ENCODE measurements around the gene IL1RAPL2.
"Not testable (repeated sequence)": the region's sequence is repeated elsewhere in the genome, so short reads cannot be mapped to it uniquely, and the experiment has no call there.

The IL1RAPL2 gene

DNA sequence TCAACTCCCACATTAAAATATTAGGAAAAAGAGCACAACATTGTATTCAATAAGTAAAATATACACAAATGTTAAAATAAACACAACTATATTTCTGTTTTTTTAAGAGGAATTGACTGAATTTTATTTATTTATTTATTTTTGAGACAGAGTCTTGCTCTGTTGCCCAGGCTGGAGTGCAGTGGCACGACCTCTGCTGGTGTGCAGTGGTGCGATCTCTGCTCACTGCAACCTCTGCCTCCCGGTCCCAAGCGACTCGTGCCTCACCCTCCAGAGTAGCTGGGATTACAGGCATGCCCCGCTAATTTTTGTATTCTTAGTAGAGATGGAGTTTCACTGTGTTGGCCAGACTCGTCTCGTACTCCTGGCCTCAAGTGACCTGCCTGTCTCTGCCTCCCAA lies 623.1 kb downstream of the IL1RAPL2 start:
- no peak for DNase-seq

DNA sequence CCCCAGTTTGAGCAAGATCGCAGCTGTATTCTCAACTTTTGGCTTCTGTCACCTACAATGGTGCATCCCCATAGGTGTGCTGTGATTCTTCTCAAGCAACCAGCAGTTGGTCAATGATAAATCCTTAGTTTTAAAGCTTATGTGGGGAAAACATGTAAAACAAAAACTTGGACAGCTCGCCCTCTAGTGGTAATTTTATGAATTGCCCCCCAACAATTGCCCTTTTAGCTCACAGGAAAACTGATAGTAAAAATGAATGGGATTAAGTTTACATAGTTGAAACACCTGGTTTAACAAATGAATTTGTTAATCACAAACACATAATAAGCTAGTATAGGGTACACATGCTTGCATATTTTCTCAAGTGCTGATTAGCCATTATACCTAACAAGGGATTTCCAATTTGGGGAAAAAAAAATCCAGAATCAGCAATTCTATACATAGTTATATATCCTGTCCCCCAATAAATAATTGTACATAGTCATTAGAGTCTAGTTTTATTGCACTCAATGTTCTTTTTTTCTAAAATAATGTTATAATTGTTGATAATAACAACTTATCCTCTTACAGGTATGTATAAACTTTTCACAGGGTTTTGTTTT lies 624.4 kb downstream of the IL1RAPL2 start:
- DNase-seq: no peak

DNA sequence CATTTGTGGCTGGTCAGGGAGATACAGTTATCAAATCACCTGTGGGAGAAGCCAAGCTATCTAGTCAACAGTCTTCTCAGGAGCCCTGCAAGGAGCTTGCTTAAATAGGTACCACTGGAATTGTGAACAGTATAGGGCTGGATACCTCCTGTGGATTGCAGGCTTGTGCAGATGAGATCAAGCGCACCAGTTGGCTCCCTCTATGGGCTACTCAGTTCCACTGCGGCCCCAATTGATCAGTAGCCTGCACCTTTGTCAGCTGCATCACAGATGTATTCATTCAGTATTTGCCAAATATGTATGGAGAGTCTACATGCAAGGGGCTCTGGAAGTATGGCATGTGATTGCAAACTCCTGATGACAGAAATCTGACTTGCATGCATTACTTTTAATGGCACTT lies 625.9 kb downstream of the IL1RAPL2 start:
- no peak for DNase-seq

DNA sequence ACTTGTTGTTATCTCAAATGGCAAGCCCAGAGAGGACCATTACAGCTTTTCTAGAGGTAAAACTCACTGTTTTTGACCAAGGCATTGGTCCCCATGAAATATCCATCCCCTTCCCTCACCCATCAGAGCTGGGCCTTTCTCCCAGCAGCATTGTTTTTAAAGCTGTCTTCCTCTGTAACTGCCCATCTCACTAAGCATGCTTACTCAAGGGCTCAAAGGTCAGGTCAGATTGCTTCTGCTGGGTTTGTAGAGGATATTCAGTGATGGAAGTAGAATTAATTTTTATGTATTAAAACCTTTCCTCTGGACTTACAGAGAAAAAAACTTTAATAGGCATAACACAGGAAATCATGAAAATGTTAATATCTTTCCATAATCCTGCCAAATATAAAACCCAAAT lies 643.4 kb downstream of the IL1RAPL2 start:
- DNase-seq: no peak

DNA sequence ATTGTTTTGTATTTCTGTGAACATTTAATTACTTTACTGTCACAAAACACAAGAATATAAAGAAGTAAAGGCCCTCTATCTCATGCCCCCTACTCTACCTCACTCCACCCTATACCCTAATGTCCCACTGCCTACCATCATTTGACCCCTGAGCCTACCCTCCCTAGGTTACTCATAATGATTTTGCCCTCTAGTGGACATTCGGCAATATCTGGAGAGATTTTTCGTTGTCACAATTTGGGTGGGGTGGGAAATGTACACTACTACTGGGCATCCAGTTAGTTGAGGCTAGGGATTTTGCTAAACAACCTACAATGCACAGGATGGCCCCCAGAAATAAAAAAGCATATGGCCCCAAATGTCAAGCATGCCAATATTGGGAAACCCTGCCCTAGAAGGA lies 644.3 kb downstream of the IL1RAPL2 start:
- no peak for DNase-seq

DNA sequence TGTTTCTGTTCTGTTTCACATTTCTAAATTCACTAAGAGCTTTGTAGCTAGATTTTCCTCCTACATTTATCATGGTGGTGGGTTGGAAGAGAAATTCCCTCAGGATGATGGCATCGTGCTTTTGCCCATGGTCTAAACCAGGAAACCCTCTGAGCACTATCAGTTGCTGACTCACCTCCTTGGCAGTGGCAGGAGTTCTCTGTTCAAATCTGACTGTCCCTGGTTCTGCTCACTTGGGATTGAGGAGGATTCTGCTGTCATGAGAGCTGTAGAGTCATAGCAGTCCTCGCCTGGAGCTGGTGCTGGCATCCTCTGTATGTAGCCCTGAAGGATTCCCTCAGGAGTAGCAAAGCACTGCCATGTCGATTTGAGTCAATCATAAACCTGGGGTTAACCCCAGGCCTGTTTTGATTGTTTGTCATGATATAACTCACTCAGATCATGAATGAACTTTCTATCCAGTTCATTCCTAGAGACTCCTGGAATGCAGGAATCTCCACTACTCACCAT lies 645.1 kb downstream of the IL1RAPL2 start:
- no peak for DNase-seq

DNA sequence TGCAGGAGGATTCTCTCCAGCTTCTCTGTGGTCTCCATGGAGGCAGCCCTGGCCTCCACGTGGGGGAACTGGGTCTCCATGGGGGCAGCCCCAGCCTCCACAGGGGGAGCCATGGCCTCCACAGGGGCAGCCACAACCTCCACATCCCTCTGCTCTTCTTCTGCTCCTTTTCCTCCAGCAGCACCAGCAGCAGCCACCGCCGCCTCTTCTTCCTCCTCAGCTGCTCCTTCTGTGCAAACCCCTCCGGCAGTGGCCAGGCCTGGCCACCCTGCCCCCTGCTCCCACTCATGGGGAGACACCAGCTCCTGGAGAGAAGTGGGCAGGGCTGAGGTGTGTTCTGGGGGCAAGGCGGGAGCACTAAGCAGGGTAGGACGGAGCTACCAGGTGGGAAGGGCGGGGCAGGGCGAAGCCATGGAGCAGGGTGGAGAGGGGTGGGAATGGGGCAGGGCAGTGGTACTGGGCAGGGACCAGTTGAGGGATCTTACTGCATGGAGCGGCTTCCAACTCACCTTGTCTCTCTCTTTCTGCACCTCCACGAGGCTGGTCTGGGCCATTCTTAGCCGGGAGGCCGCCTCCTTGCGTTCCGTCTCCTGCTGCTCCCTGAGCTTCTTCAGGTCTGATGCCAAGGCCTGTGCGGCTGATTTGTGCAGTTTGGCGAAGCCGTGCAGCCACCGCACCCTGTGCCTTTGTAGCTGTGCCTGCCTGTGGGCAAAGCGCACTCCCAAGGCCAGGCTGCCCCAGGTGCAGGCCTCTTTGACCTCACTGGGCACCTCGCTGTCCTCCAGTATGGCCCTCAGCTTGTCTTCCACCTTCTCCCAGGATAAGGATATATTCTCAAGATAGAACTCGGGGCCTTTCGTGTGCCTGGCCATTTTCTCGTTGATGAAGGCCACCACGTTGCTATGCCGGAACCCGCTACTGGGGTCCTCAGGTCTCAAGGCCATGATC lies 653.7 kb downstream of the IL1RAPL2 start:
- DNase-seq: no peak

DNA sequence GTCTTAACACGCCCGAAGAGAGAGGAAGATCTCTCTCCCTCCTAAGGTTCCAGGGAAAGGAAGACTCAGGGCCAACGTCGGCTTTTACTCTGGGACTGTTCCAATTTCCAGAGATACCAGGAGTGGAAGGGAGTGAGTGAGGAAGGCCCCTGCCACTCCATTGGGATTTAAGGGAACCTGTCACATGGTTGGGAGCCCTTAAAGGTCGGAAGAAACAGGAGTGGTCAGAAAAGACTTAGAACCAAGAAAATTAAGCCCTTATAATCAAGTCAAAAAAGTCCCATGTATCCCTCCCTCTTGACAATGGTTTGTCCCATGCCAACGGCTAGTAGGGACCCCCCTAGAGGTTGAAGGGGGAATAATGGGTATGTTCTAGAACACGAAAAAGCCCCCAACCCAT lies 654.6 kb downstream of the IL1RAPL2 start, which contains the start of gene TEX13A:
TEX13A (minus strand) TSS at position 59 of the 400 bp plus-strand sequence. CDS start 297 bp downstream, outside the sequence.
- no peak for DNase-seq

DNA sequence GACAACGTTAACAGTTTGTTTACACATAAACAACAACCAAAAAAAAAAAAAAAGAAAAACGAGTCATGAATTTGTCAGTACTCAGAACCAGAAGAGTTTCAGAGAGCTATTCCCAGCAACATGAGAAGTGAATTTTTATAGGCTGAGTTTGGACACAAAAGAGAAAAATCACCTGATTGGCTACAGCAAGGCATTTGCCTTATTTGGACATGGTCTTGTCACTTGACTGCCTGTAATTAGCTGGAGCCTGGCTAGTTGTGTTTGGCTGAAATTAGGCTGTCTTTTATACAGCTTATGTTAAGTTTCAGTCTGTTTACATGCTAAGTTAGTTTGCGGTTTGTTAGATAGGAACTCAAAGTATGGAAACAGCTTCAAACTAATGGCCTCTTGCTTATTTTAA lies 655.4 kb downstream of the IL1RAPL2 start:
- no peak for DNase-seq

DNA sequence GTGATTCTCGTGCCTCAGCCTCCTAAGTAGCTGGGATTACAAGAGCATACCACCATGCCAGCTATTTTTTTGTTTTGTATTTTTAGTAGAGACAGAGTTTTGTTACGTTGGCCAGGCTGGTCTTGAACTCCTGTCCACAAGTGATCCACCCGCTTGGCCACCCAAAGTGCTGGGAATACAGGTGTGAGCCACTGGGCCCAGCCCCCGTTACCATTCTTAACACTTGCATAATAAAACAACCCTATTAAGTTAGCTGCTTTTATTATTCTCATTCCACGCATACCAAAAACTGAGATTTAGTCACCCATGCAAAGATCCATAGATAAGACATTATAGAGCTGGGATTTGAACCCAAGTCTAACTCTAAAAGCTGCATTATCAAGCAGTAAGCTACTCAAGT lies 660.5 kb downstream of the IL1RAPL2 start:
- DNase-seq: no peak

DNA sequence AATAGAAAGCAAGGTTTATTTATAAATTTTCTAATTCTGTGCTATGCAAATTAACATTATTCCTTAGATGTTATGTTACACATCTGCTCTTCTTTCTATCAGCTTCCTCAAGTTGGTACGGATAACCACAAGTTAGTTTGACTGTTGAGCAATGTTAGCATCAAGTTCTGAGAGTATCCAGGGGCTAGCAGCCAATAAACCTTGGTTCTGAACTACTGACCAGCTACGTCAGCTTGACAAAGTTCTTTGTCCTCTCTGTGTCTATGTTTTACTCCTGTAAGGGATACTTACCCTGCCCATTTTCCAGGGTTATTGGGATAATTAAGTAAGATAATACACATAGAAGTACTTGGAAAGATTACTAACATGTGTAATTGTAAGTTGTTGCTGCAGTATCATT lies 662.6 kb downstream of the IL1RAPL2 start:
- DNase-seq: no peak

DNA sequence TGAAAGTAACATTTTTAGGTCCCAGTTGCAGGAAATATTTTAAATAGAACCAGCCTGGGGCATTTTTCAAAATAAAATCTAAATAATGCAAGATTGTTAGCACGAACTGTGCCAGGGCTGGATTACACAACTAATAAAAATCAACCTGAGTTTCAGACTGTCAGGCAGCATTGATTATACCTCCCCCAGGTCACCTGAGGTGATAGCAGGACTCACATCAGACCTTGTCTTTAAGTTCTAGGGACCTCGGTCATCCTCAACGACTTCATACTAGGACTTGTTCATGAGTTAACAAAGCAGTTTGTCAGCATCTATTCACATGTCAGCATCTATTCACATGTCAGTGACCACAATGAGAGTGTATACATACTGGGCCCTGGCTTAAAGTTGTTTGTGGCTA lies 663.1 kb downstream of the IL1RAPL2 start:
- DNase-seq: no peak

DNA sequence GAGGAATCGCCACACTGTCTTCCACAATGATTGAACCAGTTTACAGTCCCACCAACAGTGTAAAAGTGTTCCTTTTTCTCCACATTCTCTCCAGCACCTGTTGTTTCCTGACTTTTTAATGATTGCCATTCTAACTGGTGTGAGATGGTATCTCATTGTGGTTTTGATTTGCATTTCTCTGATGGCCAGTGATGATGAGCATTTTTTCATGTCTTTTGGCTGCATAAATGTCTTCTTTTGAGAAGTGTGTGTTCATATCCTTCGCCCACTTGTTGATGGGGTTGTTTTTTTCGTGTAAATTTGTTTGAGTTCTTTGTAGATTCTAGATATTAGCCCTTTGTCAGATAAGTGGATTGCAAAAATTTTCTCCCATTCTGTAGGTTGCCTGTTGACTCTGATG lies 671.4 kb downstream of the IL1RAPL2 start:
- DNase-seq: not testable (repeated sequence)

DNA sequence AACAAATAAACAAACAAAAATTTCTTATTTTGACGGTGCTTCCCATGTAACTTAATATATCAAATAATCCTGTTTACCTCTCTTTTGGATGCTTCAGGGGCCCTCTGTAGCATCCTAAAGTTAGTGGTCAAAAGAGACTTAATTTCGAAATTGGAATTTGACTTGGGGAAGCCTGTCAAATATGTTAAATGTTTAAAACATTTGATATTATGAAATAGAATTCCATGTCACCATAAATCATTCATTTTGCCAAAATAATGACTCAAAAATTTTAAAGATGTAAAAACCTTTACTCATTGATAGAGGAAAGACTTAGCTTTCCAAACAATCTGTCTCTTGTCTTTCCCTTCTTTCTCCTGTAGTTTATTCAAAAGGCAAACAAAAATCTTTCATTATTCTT lies 675.1 kb downstream of the IL1RAPL2 start:
- DNase-seq: no peak

DNA sequence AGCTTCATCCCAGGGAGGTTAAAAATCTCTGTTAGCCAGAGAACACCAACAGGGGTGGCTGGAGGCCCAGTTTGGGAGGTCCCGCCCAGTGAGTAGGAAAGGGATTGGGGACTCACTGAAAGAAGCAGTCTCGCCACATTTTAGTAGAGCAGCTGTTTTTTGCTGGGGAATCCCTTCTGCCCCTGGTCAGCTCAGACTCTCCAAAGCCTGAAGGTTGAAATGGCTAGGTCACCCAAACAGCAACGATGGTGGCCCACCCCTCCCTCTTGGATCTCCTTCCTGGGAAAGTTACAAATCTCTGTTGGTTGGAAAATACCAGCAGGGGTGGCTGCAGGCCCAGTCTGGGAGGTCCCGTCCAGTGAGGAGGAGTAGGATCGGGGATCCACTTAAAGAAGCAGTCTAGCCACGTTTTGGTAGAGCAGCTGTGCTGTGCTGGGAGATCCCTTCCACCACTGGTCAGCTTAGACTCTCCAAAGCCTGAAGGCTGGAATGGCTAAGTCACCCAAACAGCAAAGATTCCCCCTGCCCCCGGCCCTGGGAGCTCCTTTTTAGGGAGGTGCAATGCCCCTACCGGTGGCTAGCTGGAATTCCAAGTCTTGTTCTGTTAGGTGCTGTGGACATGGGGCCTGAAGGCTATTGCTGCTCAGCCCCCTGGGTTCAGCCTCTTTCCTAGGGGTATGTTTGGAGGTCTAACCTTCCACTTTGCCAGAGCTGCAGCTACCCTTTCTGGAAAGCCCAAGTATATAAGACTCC lies 694.5 kb downstream of the IL1RAPL2 start:
- DNase-seq: peak; percentile 22

DNA sequence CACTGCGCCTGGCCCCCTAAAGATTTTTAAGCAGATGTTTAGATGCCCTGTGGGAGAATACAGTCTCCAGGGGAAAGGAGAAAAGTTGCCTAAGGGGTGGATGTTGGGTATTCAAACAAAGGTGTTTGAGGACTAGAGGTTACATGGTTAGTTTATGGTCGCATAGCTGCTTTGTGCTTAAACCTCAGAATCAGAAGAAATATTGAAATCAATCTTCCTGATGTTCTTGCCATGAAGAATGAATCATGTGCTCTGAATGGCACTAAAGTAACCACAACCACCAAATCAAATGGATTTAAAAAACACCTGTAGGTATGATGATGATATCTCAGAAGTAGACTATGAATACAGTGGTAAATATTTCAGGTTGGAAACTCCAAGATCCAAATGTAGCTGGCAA lies 697.2 kb downstream of the IL1RAPL2 start:
- DNase-seq: no peak

DNA sequence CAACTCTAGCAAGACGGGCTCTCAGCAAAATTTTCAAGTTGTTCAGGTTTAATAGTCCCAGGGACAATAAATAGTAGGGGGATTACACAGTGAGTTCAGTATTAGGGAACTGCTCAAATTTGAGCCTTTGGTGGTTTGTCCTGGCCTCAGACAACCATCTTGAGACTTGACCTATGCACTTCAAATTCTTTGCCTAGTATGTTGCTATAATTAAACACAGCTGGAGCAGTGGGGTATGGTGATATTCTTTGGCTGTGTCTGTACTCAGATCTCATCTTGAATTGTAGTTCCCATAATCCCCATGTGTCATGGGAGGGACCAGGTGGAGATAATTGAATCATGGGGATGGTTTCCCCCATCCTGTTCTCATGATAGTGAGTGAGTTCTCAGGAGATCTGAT lies 697.8 kb downstream of the IL1RAPL2 start:
- DNase-seq: no peak

DNA sequence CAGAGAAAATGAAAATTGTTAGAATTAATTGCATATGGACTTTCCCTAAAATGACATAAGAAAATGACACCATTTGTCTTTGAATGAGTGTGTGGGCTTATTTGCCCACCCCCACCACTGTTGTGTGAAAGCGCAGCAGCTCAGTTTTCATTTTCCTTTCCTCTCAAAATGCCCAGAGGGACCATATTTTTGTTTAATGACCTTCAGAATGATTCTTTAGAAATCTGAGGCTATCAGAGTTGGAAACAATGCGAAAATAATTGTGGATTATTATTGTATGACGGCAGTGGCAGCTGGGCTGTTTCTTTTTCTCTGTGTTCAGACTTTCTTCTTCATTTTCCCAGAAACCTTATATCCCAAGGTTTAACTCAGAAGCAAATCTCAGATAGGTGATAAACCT lies 699.1 kb downstream of the IL1RAPL2 start:
- DNase-seq: peak; percentile 26

DNA sequence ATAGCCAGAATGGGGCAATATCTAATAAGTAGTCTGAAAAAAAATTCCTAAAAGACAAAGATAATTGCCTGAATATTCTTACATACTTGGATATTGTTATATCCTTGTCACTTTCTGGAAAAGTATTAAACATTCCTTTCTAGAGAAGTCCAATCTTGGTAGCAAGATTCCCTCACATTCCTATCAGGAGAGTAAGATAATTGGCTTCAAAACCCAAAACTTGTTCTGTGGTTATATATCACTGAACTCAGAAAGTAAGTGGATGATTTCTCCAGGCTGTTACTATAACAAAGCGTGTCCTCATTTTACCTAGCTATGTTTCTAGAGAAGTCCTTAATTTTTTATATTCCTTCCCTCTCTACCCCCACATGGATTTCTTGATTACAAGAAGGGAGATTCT lies 700.5 kb downstream of the IL1RAPL2 start:
- no peak for DNase-seq

DNA sequence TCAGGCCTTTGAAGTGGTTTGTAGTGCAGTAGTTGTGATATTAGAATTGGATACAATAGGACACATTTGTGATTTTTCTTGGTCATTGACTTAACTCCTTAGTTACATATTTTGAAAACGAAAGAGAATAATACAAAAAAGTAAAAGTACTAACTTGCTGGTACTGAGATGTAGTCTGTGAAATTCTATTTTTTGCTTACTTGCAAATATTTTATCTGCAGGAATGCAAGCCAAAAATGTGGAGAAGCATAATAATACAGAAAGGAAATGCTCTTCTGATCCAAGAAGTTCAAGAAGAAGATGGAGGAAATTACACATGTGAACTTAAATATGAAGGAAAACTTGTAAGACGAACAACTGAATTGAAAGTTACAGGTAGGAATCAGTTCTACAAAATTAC lies 701.2 kb downstream of the IL1RAPL2 start:
- DNase-seq: no peak

DNA sequence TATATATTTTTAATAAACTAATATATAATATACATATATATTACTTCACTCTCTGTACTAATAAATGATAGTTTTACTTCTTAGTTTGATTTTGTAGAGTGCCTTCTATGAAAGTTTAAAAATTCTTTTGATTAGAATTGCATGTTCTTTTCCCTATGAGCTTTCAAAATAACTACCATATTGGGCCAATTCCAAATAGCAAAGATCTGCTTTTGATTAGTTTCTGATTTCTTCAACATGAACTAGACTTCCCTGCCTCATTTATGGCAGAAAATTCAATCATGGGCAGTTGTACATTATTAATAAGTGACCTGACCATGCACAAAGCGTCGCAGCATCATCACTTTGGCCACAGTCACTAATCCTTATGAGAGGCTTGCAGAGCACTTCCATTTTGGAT lies 703.4 kb downstream of the IL1RAPL2 start:
- DNase-seq: no peak

DNA sequence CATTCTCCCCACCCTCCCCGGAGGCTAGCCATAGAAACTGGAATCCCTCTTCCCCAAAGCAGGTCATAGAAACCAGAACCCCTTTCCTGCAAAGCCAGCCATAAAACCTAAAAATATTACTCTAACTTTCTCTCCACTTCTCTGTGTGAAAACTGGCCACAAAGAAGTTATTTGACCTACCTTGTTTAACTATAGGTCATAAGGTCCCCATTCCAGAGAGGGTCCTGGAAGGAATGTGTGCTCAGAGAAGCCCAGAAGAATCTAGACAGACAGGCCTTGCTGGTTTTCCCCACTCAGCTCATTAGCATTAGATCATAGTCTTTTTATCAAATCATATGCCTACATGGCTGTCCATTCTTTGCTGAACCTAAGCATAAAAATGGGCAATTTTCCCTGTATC lies 707.3 kb downstream of the IL1RAPL2 start:
- DNase-seq: no peak

DNA sequence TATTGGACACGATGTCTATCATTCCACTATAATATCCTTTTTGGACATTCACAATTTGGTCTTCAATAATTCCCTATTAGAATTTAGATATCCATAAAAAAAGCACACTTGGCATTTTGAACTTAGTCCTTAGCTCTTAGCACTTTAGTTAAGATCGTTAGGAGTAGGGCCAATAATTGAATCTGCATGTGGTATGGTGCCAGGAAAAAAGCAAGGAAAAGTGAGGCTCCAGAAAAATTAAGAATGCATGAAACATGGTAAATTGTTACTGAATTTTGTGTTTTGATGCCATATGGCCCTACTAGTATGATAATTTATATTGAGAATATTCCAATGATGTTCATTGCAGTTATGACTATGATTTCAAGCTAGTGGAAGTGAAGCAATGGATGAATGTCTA lies 708.1 kb downstream of the IL1RAPL2 start:
- DNase-seq: no peak
